ENCODE results near the gene MXD1. TPM values are rescaled to one million over a fixed set of nuclear protein-coding genes. Genes with fewer than 3 reads are reported as not detected.

The MXD1 gene
- total RNA-seq, 1 donor from 2014 or later: 3.5 TPM

GRCh38 chr2:69943000-69943842, 28.3 kb downstream of the MXD1 start:
- no peak for TF ChIP-seq CTCF (IDR thresholded peaks at IDR 0.05; ENCODE audit: borderline replicate concordance)
- Histone ChIP-seq H3K27me3 (ENCODE audit: low read depth) (no peaks in the 10 kb centered on the region), H3K4me1 (no peaks in the 10 kb centered on the region), H3K27ac (replicated peaks) (no peak overlapping the region), H3K36me3 (peaks cover 50% of the 10 kb centered on the region), H3K9me3 (replicated peaks) (no peaks in the 10 kb centered on the region), H3K4me3 (no peak overlapping the region)
- intact Hi-C loops (cut with micrococcal nuclease): no loop called here
- DNase-seq: no peak

- Histone ChIP-seq H3K27me3 (ENCODE audit: low read depth) (peaks cover 8% of the 10 kb centered on the region), H3K27ac (replicated peaks) (peak overlapping the region; percentile 11), H3K9me3 (replicated peaks) (no peaks in the 10 kb centered on the region), H3K4me3 (no peak overlapping the region), H3K4me1 (no peaks in the 10 kb centered on the region), H3K36me3 (peaks cover 42% of the 10 kb centered on the region)
- DNase-seq: no peak
- TF ChIP-seq CTCF (IDR thresholded peaks at IDR 0.05; ENCODE audit: borderline replicate concordance): no peak
- intact Hi-C loops (cut with micrococcal nuclease): no loop called here
Measured at GRCh38 chr2:69943843-69944525, 29.1 kb downstream of the MXD1 start.

- Histone ChIP-seq H3K27ac (replicated peaks) (no peak overlapping the region), H3K4me3 (no peak overlapping the region), H3K27me3 (ENCODE audit: low read depth) (peaks cover 9% of the 10 kb centered on the region), H3K4me1 (no peaks in the 10 kb centered on the region), H3K9me3 (replicated peaks) (no peaks in the 10 kb centered on the region), H3K36me3 (peaks cover 34% of the 10 kb centered on the region)
- intact Hi-C loops (cut with micrococcal nuclease): no loop called here
- TF ChIP-seq CTCF (IDR thresholded peaks at IDR 0.05; ENCODE audit: borderline replicate concordance): no peak
- DNase-seq: no peak
Measured at GRCh38 chr2:69944756-69945155, 29.8 kb downstream of the MXD1 start.

GRCh38 chr2:69945441-69945840, 30.5 kb downstream of the MXD1 start:
- Histone ChIP-seq H3K27ac (replicated peaks) (no peak overlapping the region), H3K4me3 (no peak overlapping the region), H3K36me3 (peaks cover 31% of the 10 kb centered on the region), H3K9me3 (replicated peaks) (no peaks in the 10 kb centered on the region), H3K27me3 (ENCODE audit: low read depth) (peaks cover 9% of the 10 kb centered on the region), H3K4me1 (no peaks in the 10 kb centered on the region)
- no peak for DNase-seq
- intact Hi-C loops (cut with micrococcal nuclease): no loop called here
- TF ChIP-seq CTCF (IDR thresholded peaks at IDR 0.05; ENCODE audit: borderline replicate concordance): no peak

- Histone ChIP-seq H3K27ac (replicated peaks) (no peak overlapping the region), H3K9me3 (replicated peaks) (no peaks in the 10 kb centered on the region), H3K36me3 (peaks cover 26% of the 10 kb centered on the region), H3K4me3 (no peak overlapping the region), H3K4me1 (no peaks in the 10 kb centered on the region), H3K27me3 (ENCODE audit: low read depth) (peaks cover 9% of the 10 kb centered on the region)
- no peak for DNase-seq
- intact Hi-C loops (cut with micrococcal nuclease): no loop called here
- TF ChIP-seq CTCF (IDR thresholded peaks at IDR 0.05; ENCODE audit: borderline replicate concordance): no peak
Measured at GRCh38 chr2:69945941-69946340, 31.0 kb downstream of the MXD1 start.
